CD8-positive, alpha-beta memory T cell (primary cell): ENCODE measurements around the gene BCAT1. TPM values are rescaled to one million over a fixed set of nuclear protein-coding genes. Genes with fewer than 3 reads are reported as not detected.
"Not testable (repeated sequence)": the region's sequence is repeated elsewhere in the genome, so short reads cannot be mapped to it uniquely, and the experiment has no call there.

Experiments used
- CTCF ChIA-PET: fragments of 350-600 bp; sonication (Branson Sonifier 250); formaldehyde crosslinking; loops from one replicate; lab custom pipeline; 2021; ENCODE audit warnings: antibody characterized with exemption; lab: Charles Lee
- POLR2A ChIA-PET: fragments of 350-600 bp; sonication (Branson Sonifier 250); formaldehyde crosslinking; loops from one replicate; lab custom pipeline; 2021; ENCODE audit warnings: antibody characterized with exemption; lab: Charles Lee
- DNase-seq, 5 donors: peaks; one replicate each; pipeline versions ENCODE4 v3.0.0 to v3.0.0-alpha.2; 2020 to 2022; ENCODE audit warnings: mixed read lengths in 1 of 5
- H3K27ac ChIP-seq: one replicate; pipeline ENCODE4 v1.7.0; 2013; ENCODE audit warnings: low read depth, mild to moderate bottlenecking, low read length, moderate library complexity
- H3K27me3 ChIP-seq: 2 replicates; pipeline ENCODE4 v1.7.0; 2013; ENCODE audit warnings: low read length, mild to moderate bottlenecking; ENCODE audit not compliant: insufficient read depth, poor library complexity, severe bottlenecking
- H3K36me3 ChIP-seq: 2 replicates; pipeline ENCODE4 v1.7.0; 2013; ENCODE audit warnings: mild to moderate bottlenecking, low read length, moderate library complexity; ENCODE audit not compliant: insufficient read depth
- H3K4me1 ChIP-seq: 2 replicates; pipeline ENCODE4 v1.7.0; 2013; ENCODE audit warnings: mild to moderate bottlenecking, low read length, moderate library complexity; ENCODE audit not compliant: insufficient read depth
- H3K4me3 ChIP-seq: 2 replicates; pipeline ENCODE4 v1.7.0; 2013; ENCODE audit warnings: mild to moderate bottlenecking, low read length
- H3K9me3 ChIP-seq: 2 replicates; pipeline ENCODE4 v1.7.0; 2013; ENCODE audit warnings: mild to moderate bottlenecking, low read length
- H3K27ac Mint-ChIP-seq, 8 donors: one replicate each; pipeline ENCODE4 v1.8.0; 2020 to 2021; ENCODE audit warnings: mixed read lengths in 8 of 8, mild to moderate bottlenecking in 6 of 8, inconsistent platforms in 3 of 8, moderate library complexity in 3 of 8
- H3K27me3 Mint-ChIP-seq, 2 donors: one replicate each; pipeline ENCODE4 v1.8.0; 2020 to 2021; ENCODE audit warnings: mixed read lengths in 2 of 2, mild to moderate bottlenecking in 1 of 2, moderate library complexity in 1 of 2
- H3K36me3 Mint-ChIP-seq, 3 donors: one replicate each; pipeline ENCODE4 v1.8.0; 2020 to 2021; ENCODE audit warnings: mixed read lengths in 3 of 3, inconsistent platforms in 1 of 3, mild to moderate bottlenecking in 1 of 3
- H3K4me1 Mint-ChIP-seq, 3 donors: one replicate each; pipeline ENCODE4 v1.8.0; 2020 to 2021; ENCODE audit warnings: mixed read lengths in 3 of 3, inconsistent platforms in 1 of 3, mild to moderate bottlenecking in 1 of 3
- H3K4me3 Mint-ChIP-seq, 7 donors: one replicate each; pipeline ENCODE4 v1.8.0; 2020 to 2021; ENCODE audit warnings: mixed read lengths in 7 of 7, mild to moderate bottlenecking in 6 of 7, moderate library complexity in 4 of 7, inconsistent platforms in 2 of 7
- H3K9me3 Mint-ChIP-seq, 5 donors: one replicate each; pipeline ENCODE4 v1.8.0; 2020 to 2022; ENCODE audit warnings: mixed read lengths in 5 of 5, mild to moderate bottlenecking in 3 of 5, moderate library complexity in 2 of 5, inconsistent platforms in 1 of 5
- polyA plus RNA-seq: library from polyadenylated mRNA; unstranded; fragments of 300-500 nt; fragmentation: Illumina TruSeq; gene quantifications from one replicate; pipeline ENCODE4 v1.2.3, GENCODE V29; 2021
- total RNA-seq, 2 experiments: library from RNA; stranded (reverse); gene quantifications; one replicate each; pipeline ENCODE4 v1.2.3, GENCODE V29; 2021

The BCAT1 gene
- total and polyA plus RNA-seq, 3 experiments from 2014 or later = 0.58 to 26.5 (median 24.2) TPM

DNA sequence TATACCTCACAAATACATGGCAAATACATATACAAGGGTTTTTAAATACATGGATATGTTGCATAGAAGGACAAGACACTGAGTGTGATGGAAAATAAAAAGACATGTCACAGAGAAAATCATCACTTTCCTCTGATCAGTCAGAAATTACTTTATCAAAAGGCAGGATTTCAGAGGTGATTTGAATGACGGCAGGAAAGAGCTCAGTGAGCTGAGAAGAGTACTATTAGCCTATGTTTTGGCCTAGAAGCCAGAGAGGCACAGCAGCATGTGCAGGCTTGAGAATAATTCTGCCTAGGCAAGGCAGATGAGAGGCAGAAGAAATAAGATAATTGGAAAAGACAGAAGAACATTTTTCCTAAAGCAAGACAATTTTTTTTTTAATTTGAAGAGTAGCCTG, 94.9 kb downstream of the BCAT1 start:
- ChIA-PET CTCF (interaction anchor here (1.5 kb wide), 1 partner anchor 9 kb away, joined by 3 read pairs; no protein-coding TSS in a partner anchor), POLR2A (no interaction called here)
- Mint-ChIP-seq H3K9me3 (no peaks in the 10 kb centered on the region), H3K4me3 (no peak overlapping the region), H3K27me3 (no peaks in the 10 kb centered on the region), H3K4me1 (no peaks in the 10 kb centered on the region), H3K27ac (no peak overlapping the region), H3K36me3 (no peaks in the 10 kb centered on the region)
- H3K27ac ChIP-seq = no peak overlapping the region
- H3K27me3 ChIP-seq = no peaks in the 10 kb centered on the region
- no peaks in the 10 kb centered on the region for H3K9me3 ChIP-seq
- no peaks in the 10 kb centered on the region for H3K4me1 ChIP-seq
- no peak for DNase-seq
- H3K4me3 ChIP-seq = no peak overlapping the region
- no peaks in the 10 kb centered on the region for H3K36me3 ChIP-seq

DNA sequence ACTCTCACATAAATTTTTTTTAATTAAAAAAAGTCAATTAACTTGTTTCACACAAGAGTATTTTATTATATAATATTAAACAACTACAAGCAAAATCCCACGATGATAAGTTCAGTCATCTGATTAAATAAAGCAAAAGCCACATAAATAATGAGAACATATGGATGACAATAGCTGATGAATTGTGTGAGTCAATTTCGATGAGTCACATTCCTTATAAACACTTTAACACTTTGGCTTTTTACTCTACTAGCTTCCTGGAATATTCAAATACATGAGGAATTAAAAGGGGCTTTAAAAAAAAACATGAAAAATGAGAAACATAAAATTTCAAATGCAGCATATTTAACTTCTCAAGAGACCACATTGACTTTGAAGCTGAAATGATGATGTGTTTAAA, 95.3 kb downstream of the BCAT1 start:
- H3K36me3 Mint-ChIP-seq = no peaks in the 10 kb centered on the region
- CTCF ChIA-PET = interaction anchor here (1.5 kb wide), 1 partner anchor 8 kb away, joined by 3 read pairs; no protein-coding TSS in a partner anchor
- H3K4me1 ChIP-seq = no peaks in the 10 kb centered on the region

DNA sequence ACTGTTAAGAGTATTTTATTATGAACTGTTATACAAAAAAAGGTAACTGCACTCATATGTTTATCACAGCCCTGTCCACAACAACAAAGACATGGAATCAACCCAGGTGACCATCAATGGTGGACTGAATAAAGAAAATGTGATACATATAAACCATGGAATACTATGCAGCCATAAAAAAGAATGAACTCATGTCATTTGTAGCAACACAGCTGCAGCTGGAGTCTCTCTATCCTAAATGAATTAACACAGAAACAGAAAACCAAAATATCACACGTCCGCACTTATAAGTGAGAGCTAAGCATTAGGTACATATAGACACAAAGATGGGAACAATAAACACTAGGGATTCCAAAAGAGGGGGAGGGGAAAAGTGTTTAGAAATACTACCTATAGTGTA, 95.8 kb downstream of the BCAT1 start:
- ChIA-PET POLR2A (no interaction called here), CTCF (no interaction called here)
- no peaks in the 10 kb centered on the region for H3K4me1 Mint-ChIP-seq
- Histone ChIP-seq H3K4me1 (no peaks in the 10 kb centered on the region), H3K9me3 (no peaks in the 10 kb centered on the region), H3K27ac (no peak overlapping the region), H3K36me3 (no peaks in the 10 kb centered on the region), H3K4me3 (no peak overlapping the region), H3K27me3 (no peaks in the 10 kb centered on the region)
- no peak overlapping the region for H3K27ac Mint-ChIP-seq
- H3K9me3 Mint-ChIP-seq = no peaks in the 10 kb centered on the region
- H3K4me3 Mint-ChIP-seq = no peak overlapping the region
- H3K27me3 Mint-ChIP-seq = no peaks in the 10 kb centered on the region
- no peaks in the 10 kb centered on the region for H3K36me3 Mint-ChIP-seq
- DNase-seq = no peak

More for the DNA sequence above, 95.3 kb downstream of the BCAT1 start:
- Histone ChIP-seq H3K27me3 (no peaks in the 10 kb centered on the region), H3K9me3 (no peaks in the 10 kb centered on the region), H3K4me3 (no peak overlapping the region), H3K36me3 (no peaks in the 10 kb centered on the region), H3K27ac (no peak overlapping the region)
- Mint-ChIP-seq H3K4me3 (no peak overlapping the region), H3K9me3 (no peaks in the 10 kb centered on the region), H3K27ac (no peak overlapping the region), H3K4me1 (no peaks in the 10 kb centered on the region), H3K27me3 (no peaks in the 10 kb centered on the region)
- no peak for DNase-seq
- POLR2A ChIA-PET = no interaction called here

DNA sequence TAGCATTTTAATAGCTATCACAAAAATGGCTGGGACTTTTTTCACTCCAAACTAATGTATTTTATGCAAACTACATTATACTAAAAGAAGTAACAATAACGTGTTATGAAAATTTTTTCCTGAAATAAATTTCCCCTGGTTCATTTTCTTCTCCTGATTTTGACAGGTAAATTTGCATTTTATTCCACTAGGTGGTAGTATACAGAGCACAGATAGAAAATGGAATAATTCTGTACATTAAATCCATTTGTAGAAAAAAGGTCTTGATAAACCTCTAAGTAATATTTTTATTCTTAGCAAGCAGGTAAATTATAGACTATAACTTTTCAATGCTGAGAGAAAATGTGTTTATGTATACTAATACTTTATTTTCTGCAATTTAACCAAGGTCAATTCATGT, 96.5 kb downstream of the BCAT1 start:
- Mint-ChIP-seq H3K36me3 (no peaks in the 10 kb centered on the region), H3K27ac (no peak overlapping the region), H3K4me1 (no peaks in the 10 kb centered on the region), H3K27me3 (no peaks in the 10 kb centered on the region), H3K4me3 (no peak overlapping the region), H3K9me3 (no peaks in the 10 kb centered on the region)
- ChIA-PET CTCF (interaction anchor here (0.7 kb wide), 1 partner anchor 14 kb away, joined by 3 read pairs; no protein-coding TSS in a partner anchor), POLR2A (no interaction called here)
- Histone ChIP-seq H3K27me3 (no peaks in the 10 kb centered on the region), H3K4me3 (no peak overlapping the region), H3K36me3 (no peaks in the 10 kb centered on the region), H3K27ac (no peak overlapping the region), H3K4me1 (no peaks in the 10 kb centered on the region), H3K9me3 (no peaks in the 10 kb centered on the region)
- DNase-seq = no peak

DNA sequence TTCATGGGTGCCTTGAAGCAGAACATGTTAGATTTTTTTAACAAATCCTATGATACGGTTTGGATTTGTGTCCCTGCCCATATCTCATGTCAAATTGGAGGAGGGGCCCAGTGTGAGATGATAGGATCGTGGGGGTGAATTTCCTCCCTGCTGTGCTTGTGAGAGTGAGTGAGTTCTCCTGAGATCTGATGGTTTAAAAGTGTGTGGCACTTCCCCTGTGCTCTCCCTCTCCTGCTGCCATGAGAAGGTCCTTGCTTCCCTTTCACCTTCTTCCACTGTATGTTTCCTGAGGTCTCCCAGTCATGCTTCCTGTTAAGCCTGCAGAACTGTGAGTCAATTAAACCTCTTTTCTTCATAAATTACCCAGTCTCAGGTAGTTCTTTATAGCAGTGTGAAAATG, 97.0 kb downstream of the BCAT1 start:
- H3K27me3 Mint-ChIP-seq, H3K4me1 Mint-ChIP-seq, DNase-seq, H3K36me3 Mint-ChIP-seq, H3K27ac ChIP-seq, H3K9me3 ChIP-seq, POLR2A ChIA-PET, H3K27ac Mint-ChIP-seq, H3K4me1 ChIP-seq, H3K9me3 Mint-ChIP-seq, H3K36me3 ChIP-seq, H3K27me3 ChIP-seq, H3K4me3 Mint-ChIP-seq, H3K4me3 ChIP-seq: not testable (repeated sequence)
- CTCF ChIA-PET = interaction anchor here (0.7 kb wide), 1 partner anchor 14 kb away, joined by 3 read pairs; no protein-coding TSS in a partner anchor

DNA sequence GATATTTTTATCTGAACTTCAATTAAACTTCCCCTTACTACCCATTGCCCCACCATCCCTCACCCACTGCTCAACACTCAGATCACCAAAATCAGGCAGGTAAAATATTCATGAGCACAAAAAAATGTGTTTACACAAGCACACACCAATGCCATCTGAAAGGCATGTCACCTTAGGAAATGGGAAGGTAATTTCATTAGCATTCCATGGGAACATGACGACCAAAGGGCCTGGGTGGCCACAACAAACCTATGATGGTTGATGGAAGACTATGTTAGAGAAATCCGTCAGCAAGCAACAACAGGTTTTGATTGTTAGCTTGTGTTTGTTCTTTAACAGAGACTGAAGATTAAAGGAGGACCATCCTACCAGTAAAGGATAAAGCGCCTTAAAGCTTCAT, 97.6 kb downstream of the BCAT1 start:
- H3K27ac ChIP-seq = no peak overlapping the region
- no peak overlapping the region for H3K4me3 Mint-ChIP-seq
- H3K4me1 ChIP-seq = no peaks in the 10 kb centered on the region
- no peak for DNase-seq
- no peaks in the 10 kb centered on the region for H3K27me3 ChIP-seq
- no peak overlapping the region for H3K27ac Mint-ChIP-seq
- no peak overlapping the region for H3K4me3 ChIP-seq
- H3K9me3 Mint-ChIP-seq = no peaks in the 10 kb centered on the region
- POLR2A ChIA-PET = no interaction called here
- no peaks in the 10 kb centered on the region for H3K36me3 Mint-ChIP-seq
- H3K9me3 ChIP-seq = no peaks in the 10 kb centered on the region
- CTCF ChIA-PET = no interaction called here
- H3K4me1 Mint-ChIP-seq = peaks cover 0 to 5% (median 4%) of the 10 kb centered on the region in 3 donors
- H3K36me3 ChIP-seq = no peaks in the 10 kb centered on the region
- H3K27me3 Mint-ChIP-seq = no peaks in the 10 kb centered on the region

DNA sequence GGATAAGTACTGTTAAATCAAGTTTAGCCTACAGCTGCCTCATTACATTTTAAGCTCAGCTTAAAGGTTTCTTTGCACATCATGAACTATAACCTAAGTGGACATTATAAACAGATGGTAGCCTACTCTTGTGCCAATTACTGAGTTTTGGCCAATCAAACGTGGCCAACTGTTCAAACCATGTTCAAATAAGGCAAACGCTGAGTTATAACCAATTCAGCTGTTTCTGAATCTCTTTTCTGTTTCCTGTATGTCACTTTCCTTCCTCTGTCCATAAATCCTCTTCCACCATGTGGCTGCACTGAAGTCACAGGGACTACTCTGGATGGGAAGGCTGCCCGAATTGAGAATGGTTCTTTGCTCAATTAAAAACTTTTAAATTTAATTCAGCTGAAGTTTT, 98.4 kb downstream of the BCAT1 start:
- ChIA-PET CTCF (no interaction called here), POLR2A (no interaction called here)
- Mint-ChIP-seq H3K36me3 (no peaks in the 10 kb centered on the region), H3K27ac (no peak overlapping the region), H3K4me1 (peaks cover 4 to 10% (median 9%) of the 10 kb centered on the region in 3 donors), H3K4me3 (no peak overlapping the region), H3K9me3 (no peaks in the 10 kb centered on the region), H3K27me3 (peaks cover 0 to 3% of the 10 kb centered on the region in 2 donors)
- DNase-seq = no peak
- no peaks in the 10 kb centered on the region for H3K36me3 ChIP-seq
- no peaks in the 10 kb centered on the region for H3K9me3 ChIP-seq
- no peak overlapping the region for H3K27ac ChIP-seq
- H3K27me3 ChIP-seq = no peaks in the 10 kb centered on the region
- no peak overlapping the region for H3K4me3 ChIP-seq
- H3K4me1 ChIP-seq = no peaks in the 10 kb centered on the region

DNA sequence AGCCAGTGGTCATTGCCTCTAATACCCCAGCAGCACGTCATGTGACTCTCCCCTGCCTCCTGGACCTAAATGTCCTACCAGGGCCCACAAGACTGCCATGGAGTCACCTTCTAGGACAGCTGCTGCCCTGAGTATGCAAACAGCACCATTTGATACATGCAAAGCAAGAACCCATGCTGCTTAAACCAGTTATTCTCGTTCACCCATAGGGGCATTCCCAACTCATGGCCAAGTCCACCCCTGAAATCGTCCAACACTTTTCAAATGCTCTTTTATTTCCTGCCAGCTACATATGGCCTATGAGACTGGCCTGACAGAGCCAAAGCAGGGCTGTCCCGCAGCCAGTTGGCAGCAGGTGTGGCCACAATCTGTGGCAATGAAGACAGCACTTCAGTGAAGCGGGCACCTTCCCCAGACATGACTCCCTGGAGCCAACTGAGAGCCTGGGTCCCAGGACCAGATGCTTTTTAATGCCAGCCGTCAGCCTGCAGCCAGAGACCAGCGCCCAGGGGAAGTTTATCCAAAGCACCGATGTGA, 99.9 kb downstream of the BCAT1 start:
- H3K4me3 ChIP-seq = no peak overlapping the region
- Mint-ChIP-seq H3K36me3 (no peaks in the 10 kb centered on the region), H3K27ac (no peak overlapping the region), H3K9me3 (no peaks in the 10 kb centered on the region), H3K4me3 (no peak overlapping the region), H3K4me1 (peaks cover 4 to 10% (median 9%) of the 10 kb centered on the region in 3 donors), H3K27me3 (peaks cover 0 to 3% of the 10 kb centered on the region in 2 donors)
- ChIA-PET CTCF (no interaction called here), POLR2A (no interaction called here)
- no peaks in the 10 kb centered on the region for H3K36me3 ChIP-seq
- H3K9me3 ChIP-seq = no peaks in the 10 kb centered on the region
- no peaks in the 10 kb centered on the region for H3K4me1 ChIP-seq
- no peak overlapping the region for H3K27ac ChIP-seq
- DNase-seq = no peak
- H3K27me3 ChIP-seq = no peaks in the 10 kb centered on the region
